Calu3 (cell line): ENCODE data around the gene THADA. TPM values are rescaled to one million over a fixed set of nuclear protein-coding genes. Genes with fewer than 3 reads are reported as not detected.

Experiments
- BruUV-seq: library from RNA; stranded (reverse); fragments of 400-500 nt; replicated peaks from 2 replicates; lab custom pipeline; 2021; lab: Mats Ljungman, UMichigan
- CTCF ChIA-PET: fragments of 300-600 bp; sonication (Branson Sonifier 250); formaldehyde crosslinking; loops from one replicate; lab custom pipeline; 2022; ENCODE audit warnings: antibody characterized with exemption; lab: Charles Lee
- DNase-seq: peaks from one replicate; pipeline ENCODE4 v3.0.0; 2022
- H3K27ac Mint-ChIP-seq: one replicate; pipeline ENCODE4 v1.8.0; 2022; ENCODE audit warnings: mixed read lengths; ENCODE audit not compliant: unreplicated experiment
- H3K27me3 Mint-ChIP-seq: one replicate; pipeline ENCODE4 v1.8.0; 2022; ENCODE audit warnings: mixed read lengths; ENCODE audit not compliant: unreplicated experiment
- H3K36me3 Mint-ChIP-seq: one replicate; pipeline ENCODE4 v1.8.0; 2022; ENCODE audit warnings: mild to moderate bottlenecking, moderate library complexity, mixed read lengths; ENCODE audit not compliant: insufficient read depth, unreplicated experiment
- H3K4me1 Mint-ChIP-seq: one replicate; pipeline ENCODE4 v1.8.0; 2022; ENCODE audit warnings: mild to moderate bottlenecking, low read depth, mixed read lengths; ENCODE audit not compliant: unreplicated experiment
- H3K4me3 Mint-ChIP-seq: one replicate; pipeline ENCODE4 v1.8.0; 2022; ENCODE audit warnings: mild to moderate bottlenecking, low read depth, moderate library complexity, mixed read lengths; ENCODE audit not compliant: unreplicated experiment
- H3K9me3 Mint-ChIP-seq: one replicate; pipeline ENCODE4 v1.8.0; 2022; ENCODE audit warnings: low read depth, mixed read lengths; ENCODE audit not compliant: unreplicated experiment
- intact Hi-C: fragments of 100-400 bp; cut with micrococcal nuclease; formaldehyde crosslinking; loops from one replicate; pipeline ENCODE4 v1.10.0; 2022; ENCODE audit not compliant: unreplicated experiment
- total RNA-seq: library from RNA; stranded (reverse); gene quantifications from 2 replicates; pipeline ENCODE4 v1.2.3, GENCODE V29; 2022
- TF ChIP-seq, protein P1 (sequence below): fragments of 200-600 bp; IDR thresholded peaks from one replicate; pipeline ENCODE4 v1.8.0; 2022; ENCODE audit warnings: antibody characterized with exemption; ENCODE audit not compliant: unreplicated experiment

Gene THADA
- total RNA-seq, 1 experiment from 2014 or later: 35.5 TPM

- H3K27ac Mint-ChIP-seq: peak overlapping the region; percentile 17
- peaks cover 10% of the 10 kb centered on the region for H3K4me1 Mint-ChIP-seq
- TF ChIP-seq, protein P1, sequence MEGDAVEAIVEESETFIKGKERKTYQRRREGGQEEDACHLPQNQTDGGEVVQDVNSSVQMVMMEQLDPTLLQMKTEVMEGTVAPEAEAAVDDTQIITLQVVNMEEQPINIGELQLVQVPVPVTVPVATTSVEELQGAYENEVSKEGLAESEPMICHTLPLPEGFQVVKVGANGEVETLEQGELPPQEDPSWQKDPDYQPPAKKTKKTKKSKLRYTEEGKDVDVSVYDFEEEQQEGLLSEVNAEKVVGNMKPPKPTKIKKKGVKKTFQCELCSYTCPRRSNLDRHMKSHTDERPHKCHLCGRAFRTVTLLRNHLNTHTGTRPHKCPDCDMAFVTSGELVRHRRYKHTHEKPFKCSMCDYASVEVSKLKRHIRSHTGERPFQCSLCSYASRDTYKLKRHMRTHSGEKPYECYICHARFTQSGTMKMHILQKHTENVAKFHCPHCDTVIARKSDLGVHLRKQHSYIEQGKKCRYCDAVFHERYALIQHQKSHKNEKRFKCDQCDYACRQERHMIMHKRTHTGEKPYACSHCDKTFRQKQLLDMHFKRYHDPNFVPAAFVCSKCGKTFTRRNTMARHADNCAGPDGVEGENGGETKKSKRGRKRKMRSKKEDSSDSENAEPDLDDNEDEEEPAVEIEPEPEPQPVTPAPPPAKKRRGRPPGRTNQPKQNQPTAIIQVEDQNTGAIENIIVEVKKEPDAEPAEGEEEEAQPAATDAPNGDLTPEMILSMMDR: peak; percentile 75
- BruUV-seq: no TSS peak
- no peaks in the 10 kb centered on the region for H3K27me3 Mint-ChIP-seq
- CTCF ChIA-PET: interaction anchor here (0.5 kb wide), 1 partner anchor 80 kb away, joined by 6 read pairs; no protein-coding TSS in a partner anchor
- no peak overlapping the region for H3K4me3 Mint-ChIP-seq
- peak; percentile 82 for DNase-seq
- no peaks in the 10 kb centered on the region for H3K36me3 Mint-ChIP-seq
- no peaks in the 10 kb centered on the region for H3K9me3 Mint-ChIP-seq
- intact Hi-C loops: loop anchor here (10.0 kb wide), 1 partner anchor 143 kb away; no protein-coding TSS in a partner anchor
These were observed 16.4 kb upstream of the THADA start for GRCh38 chr2:43611987-43612894.

GRCh38 chr2:43610361-43610760 lies 14.5 kb upstream of the THADA start:
- BruUV-seq: no TSS peak
- intact Hi-C loops: loop anchor here (10.0 kb wide), 1 partner anchor 144 kb away; no protein-coding TSS in a partner anchor
- H3K4me3 Mint-ChIP-seq: no peak overlapping the region
- no peaks in the 10 kb centered on the region for H3K9me3 Mint-ChIP-seq
- H3K27ac Mint-ChIP-seq: no peak overlapping the region
- H3K27me3 Mint-ChIP-seq: no peaks in the 10 kb centered on the region
- H3K36me3 Mint-ChIP-seq: no peaks in the 10 kb centered on the region
- peaks cover 10% of the 10 kb centered on the region for H3K4me1 Mint-ChIP-seq
- TF ChIP-seq, protein P1: no peak
- CTCF ChIA-PET: no interaction called here
- DNase-seq: no peak

- Mint-ChIP-seq H3K27ac (no peak overlapping the region), H3K36me3 (no peaks in the 10 kb centered on the region), H3K4me3 (no peak overlapping the region), H3K4me1 (peaks cover 10% of the 10 kb centered on the region), H3K27me3 (no peaks in the 10 kb centered on the region), H3K9me3 (no peaks in the 10 kb centered on the region)
- DNase-seq: peak; percentile 56
- CTCF ChIA-PET: no interaction called here
- TF ChIP-seq, protein P1: peak; percentile 52
- intact Hi-C loops: loop anchor here (2.0 to 10.0 kb wide), 2 partner anchors 275 to 781 kb away; no protein-coding TSS in a partner anchor
- BruUV-seq: no TSS peak
These were observed 13.6 kb upstream of the THADA start for GRCh38 chr2:43609290-43609918.

DNA sequence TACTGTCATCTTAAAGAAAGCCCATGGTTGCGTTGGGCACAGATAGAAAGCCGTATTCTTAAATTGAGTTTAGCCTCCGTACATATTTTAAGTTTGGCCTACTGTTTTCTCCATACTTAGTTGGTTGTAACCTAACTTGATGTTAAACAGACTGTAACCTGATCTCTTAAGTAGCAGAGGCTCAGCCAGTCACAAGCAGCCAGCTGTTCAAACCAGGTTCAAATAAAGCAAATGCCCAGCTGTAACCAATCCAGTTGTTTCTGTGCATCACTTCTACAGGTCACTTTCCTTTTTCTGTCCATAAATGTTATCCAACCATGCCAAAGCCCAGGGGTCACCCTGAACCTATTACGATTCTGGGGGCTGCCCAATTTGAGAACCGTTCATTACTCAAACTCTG lies 10.0 kb upstream of the THADA start:
- Mint-ChIP-seq H3K4me3 (no peak overlapping the region), H3K27ac (no peak overlapping the region), H3K4me1 (no peaks in the 10 kb centered on the region), H3K27me3 (no peaks in the 10 kb centered on the region), H3K36me3 (no peaks in the 10 kb centered on the region), H3K9me3 (no peaks in the 10 kb centered on the region)
- CTCF ChIA-PET: interaction anchor here (1.2 kb wide), 1 partner anchor 272 kb away, joined by 5 read pairs; no protein-coding TSS in a partner anchor
- no peak for DNase-seq
- intact Hi-C loops: loop anchor here (10.0 kb wide), 1 partner anchor 279 kb away; no protein-coding TSS in a partner anchor
- TF ChIP-seq, protein P1: no peak
- no TSS peak for BruUV-seq
